Measurements from ENCODE around the gene ANO1.

DNA sequence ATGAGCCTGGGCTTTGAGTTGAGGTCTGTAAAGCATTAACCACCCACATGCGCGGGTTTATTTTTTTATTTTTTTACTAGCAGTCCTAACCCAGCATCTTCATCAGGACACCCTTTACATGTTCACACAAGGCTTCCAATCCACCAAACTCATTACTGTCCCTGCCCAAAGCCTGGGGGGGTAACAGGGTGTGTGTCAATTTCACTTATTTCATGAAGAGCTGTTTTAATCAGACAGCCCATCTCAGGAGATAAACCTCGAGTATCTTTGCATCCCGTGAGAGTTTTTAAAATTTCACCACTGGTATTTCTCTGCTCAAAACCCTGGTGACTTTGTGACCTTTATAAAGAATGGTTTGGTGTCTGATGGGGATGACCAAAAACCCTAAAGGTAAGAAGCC lies 45.6 kb downstream of the ANO1 start:
- TF ChIP-seq, protein P1, sequence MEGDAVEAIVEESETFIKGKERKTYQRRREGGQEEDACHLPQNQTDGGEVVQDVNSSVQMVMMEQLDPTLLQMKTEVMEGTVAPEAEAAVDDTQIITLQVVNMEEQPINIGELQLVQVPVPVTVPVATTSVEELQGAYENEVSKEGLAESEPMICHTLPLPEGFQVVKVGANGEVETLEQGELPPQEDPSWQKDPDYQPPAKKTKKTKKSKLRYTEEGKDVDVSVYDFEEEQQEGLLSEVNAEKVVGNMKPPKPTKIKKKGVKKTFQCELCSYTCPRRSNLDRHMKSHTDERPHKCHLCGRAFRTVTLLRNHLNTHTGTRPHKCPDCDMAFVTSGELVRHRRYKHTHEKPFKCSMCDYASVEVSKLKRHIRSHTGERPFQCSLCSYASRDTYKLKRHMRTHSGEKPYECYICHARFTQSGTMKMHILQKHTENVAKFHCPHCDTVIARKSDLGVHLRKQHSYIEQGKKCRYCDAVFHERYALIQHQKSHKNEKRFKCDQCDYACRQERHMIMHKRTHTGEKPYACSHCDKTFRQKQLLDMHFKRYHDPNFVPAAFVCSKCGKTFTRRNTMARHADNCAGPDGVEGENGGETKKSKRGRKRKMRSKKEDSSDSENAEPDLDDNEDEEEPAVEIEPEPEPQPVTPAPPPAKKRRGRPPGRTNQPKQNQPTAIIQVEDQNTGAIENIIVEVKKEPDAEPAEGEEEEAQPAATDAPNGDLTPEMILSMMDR (IDR thresholded peaks at IDR 0.05) = no peak
- TF ChIP-seq EZH2 (IDR thresholded peaks at IDR 0.05; ENCODE audit: borderline replicate concordance, insufficient read depth, low read depth, low read length, poor library complexity, severe bottlenecking) = no peak

Data from B cell (primary cell).